Measurements from ENCODE around the gene COL25A1.

COL25A1 gene

DNA sequence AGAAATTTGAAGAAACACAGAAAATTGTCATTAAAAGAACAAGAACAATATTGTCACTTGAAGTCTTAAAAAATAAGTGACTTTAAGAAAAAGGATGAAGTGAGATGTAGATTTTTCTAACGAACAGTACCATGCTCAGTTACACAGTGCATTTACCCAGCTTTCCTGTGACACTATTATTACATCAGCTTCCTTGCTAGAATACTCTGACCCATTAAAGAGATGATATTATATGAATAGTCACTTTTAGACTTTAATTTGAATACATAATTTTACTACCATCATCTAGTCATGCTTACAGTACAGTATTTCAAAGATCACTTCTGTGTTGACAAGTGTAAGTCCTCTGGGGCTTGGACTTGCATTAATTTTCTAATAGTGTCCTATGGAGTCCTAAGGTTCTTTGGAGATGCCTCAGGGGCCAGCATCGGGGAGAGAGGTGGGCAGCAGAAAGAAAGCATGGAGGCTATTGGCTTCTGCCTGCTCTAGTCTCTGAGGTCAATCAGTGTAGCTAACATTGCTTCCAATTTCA, 10.7 kb downstream of the COL25A1 start:
- no peak for DNase-seq

DNA sequence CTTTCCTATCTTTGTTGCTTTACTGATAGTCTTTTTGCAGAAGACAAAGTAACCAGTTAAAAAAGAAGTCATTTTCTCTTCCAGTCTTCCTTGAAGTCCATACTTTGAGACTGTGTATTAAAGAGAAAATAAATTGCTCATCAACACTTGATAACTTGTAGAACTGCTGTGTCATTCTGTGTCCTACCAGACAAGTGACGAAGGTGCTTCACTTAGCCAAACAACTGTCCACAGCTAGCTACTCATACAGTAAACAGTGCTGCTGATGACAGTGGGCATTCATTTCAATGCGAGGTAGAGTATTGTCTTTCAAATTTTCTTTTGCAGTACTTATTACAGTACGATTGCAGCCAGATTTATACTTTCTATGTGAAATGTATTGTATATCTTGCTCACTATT, 11.5 kb downstream of the COL25A1 start:
- DNase-seq: no peak

DNA sequence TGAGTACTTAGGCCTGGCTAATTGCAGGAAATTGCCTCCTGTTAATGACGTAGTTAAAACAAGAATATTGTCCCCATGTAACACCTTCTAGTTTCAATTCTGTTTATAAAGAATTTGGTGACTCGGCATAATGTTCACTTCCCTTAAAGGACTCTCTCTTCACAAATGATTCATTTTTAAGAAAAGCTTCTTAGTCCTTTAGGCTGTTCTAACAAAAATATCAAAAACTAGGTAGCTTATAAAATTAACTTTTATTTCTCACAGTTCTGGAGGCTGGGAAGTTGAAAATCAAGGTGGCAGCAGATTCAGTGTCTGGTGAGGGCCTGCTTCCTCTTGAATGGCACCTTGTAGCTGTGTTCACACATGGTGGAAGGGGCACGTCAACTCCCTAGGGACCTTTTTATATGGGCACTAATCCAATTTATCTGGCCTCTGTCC, 23.8 kb downstream of the COL25A1 start:
- no peak for DNase-seq

DNA sequence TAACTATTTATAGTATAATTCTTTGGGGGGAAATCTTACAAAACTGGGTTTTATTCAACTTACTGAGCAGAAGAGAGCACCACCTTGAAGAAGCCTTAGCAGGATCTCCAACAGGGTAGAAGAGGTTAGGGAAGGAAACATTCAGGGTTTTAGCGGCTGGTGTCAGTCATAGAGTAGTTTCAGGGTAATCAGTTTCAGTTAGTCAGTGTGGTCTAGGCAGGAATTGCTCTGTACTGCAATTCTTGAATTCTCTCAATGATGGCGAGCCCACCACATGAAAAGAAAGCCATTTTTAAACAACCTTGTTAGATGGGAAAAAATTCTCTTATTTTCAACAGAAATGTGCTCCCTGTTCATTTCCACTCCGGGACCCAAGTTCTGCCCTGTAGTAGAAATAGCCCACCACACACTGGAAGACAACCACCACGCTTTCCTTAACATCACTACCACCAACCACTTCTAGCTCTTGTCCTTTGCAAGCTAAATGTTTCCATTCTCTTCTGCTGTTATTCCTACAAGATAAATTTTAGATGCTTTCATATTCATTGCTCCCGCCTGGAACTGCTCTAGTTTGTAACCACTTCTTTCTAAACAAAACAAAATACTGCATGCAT, 25.9 kb downstream of the COL25A1 start:
- no peak for DNase-seq

DNA sequence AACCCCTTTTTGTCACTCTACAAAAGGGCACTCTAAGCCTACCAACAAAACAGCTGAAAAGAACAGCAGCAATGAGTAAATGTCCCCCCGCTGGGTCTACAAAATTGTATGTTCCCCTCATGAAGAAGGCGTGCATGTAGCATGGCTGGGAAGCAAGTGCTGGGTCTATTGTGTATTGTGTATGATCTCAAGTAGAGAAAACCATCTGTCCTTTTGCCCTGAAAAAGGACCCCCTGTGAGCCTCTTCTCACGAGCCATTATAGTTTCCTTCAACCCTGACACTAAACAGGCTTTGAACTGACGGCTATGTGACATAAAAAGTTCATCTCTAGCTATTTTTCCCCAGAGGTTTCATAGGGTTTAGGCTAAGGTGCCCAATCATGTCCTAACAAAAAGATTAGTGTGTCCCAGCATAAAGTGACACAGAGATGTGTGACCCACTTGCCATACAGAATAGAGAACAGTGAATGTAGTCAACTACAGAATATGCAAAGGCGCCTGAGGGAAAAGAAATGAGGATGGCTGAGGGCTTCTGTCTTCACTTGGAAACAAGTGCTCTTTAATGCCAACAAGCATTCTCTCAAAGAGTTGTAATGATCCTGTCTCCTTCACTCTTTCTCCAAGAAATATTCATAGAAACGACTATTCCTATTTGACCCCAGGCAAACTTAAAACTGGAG, 27.3 kb downstream of the COL25A1 start:
- DNase-seq: no peak

DNA sequence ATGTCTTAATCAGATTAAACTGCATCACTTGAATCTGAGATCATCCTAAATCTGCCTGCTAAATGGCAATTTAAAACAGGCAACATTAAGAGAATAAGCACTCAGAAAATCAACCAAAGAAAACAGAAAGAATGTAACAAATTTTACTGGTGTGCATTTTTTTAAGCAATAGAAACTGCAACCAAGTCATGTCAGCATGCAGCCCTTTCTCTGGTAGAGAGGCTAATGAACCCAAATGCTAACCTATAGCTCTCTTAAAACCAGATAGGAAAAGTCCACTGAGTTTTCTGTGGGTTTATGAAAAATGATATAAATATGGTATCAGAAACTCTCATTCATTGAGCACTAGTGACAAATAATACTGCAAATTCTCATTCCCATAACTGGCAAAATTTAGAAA, 35.6 kb downstream of the COL25A1 start:
- no peak for DNase-seq

DNA sequence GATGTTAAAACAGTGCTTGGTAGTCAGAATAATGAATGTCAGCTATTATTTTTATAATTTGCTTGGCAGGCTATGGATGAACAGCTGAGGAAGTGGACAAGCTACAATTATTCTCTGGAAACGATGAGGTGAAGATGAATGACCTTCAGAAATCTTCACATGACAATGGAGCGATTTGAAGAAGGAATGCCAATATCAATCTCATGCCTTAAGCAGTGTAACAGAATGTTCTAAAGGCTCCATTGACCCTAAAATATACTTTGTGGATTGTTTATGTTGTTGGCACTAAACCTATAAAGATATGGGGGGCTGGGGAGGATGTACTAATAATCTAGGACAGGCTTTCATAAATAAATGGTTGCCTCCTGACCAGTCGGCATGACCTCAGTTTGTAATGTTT, 36.2 kb downstream of the COL25A1 start:
- DNase-seq: no peak

DNA sequence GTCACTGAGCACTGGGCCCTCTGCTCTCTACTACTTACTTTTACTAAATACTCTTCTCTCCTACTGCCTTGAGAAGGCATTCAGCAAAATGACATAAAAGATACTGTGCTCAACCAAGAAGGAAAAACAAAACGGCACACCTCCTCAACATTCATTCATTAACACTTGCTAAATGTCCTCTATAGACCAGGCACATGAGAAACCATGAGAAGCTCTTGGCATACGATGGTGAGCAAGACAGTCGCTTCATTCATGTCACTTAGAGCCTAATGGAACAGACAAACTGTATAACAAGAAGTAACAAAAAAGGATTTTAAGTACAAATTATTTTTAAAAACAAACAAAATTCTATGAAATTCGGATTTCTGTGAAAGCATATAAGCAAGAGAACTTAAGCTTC, 38.7 kb downstream of the COL25A1 start:
- no peak for DNase-seq

DNA sequence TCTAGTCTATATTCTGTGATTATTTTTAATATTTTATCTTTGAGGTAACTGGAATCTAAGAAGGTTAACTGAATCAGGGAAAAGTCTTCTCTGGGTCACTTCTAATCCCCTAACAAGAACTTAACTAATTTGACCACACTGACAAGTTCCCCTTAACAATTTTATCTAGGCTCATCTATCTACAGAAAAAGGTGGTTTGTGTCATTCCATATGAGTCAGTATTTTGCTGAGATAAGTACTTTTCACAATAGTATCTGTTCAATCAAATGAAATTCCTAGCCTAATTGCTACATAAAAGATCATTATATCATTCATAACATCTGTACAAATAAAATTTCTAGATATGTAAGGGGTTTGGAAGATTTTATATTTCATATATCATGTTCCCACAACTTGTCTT, 45.6 kb downstream of the COL25A1 start:
- no peak for DNase-seq

DNA sequence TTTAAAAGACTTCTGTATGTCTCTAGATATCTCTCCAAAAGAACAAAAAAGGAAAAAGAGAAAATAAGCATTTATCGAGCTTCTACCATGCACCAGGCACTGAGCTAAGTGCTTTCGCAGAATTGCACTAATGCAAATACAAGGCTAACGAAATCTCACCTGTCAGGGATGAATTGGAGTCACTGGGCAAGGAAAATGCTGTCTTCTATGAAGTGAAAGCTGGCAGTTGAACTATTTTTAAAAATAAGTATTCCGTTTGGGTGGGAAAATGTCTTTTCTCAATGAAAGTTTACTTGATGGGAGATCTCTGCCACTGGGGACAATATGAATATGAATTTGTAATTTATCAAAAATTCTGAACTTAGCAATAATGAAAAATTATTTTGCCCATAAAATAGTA, 47.6 kb downstream of the COL25A1 start:
- DNase-seq: no peak

DNA sequence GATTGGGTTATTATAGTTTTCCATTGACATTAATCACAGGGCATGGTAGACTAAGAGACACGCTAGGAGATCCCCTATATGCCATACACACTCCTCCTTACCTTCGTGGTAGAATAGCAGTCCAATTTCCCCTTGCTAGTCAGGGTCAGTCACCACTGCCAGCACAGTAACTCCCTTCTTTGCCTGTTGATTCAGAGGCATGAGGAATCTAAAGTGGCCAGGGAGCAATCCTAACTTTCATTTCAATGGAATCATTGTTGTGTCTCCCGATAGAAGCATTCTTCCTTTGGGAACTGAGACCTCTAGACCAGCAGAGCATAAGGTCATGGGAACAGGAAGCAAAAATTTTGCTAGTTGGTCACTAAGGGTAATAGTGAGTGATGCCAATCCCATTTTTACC, 51.1 kb downstream of the COL25A1 start:
- no peak for DNase-seq

DNA sequence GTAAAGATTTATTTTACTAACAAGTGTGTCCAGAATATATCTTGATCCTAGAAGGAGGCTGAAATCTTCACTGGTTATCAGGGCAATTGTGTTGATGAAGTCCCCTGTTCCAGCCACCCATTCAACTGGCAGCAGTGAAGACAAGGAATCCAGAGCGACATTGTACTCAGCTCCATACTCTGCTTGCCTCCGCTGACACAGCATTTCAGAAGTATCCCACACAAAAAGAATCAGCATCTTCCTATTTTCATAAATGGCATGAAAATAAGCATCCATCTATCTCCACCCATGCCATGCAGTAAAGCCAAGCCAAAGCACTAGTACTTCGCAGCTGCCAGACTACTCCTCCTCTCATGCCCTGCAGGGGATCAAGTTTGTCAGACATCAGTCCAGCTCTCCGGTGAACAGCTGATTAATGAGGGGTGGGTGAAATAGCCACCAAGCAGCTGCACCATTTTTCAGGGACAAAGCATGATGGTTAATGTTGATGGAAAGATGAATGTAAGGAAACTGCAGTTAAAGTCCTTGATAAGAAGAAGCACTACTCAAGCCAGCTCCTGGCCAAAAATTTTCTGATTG, 54.0 kb downstream of the COL25A1 start:
- no peak for DNase-seq

DNA sequence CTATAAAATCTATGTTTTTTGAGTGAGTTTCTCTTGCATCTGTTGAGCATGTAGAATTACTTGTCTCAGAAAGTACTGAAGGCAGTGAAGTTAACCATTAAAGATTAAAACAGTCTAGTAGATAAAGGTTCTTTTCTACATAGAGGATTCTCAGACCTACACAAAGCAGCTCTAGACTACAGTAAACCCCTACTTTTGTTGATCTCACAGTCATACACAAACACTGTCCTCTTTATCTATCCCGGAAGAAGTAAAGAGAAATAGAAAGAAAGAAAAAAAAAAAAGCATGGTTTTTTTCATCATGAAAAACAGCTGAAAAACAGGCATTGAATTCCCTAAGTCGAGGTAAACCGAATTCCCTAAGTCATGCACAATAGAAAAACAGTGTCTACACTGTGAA, 58.6 kb downstream of the COL25A1 start:
- no peak for DNase-seq

DNA sequence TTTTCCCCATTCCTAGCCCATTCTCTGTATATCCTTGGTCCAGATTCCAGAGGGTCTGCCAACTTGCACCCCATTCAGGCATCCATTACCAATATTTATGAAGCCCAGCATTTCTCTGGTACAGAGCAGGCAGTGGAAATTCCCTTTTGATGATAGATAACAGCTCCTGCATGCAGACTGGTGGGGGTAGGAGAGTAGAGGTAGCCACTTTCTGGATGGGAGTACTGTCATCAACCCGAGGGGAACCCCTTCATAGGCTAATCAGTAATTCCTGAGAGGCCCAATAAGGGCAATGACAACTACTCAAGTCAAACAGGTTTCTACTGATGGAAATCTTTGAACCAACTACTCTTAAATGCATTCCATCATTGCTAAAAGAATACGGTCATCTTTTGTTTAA, 63.7 kb downstream of the COL25A1 start:
- no peak for DNase-seq

DNA sequence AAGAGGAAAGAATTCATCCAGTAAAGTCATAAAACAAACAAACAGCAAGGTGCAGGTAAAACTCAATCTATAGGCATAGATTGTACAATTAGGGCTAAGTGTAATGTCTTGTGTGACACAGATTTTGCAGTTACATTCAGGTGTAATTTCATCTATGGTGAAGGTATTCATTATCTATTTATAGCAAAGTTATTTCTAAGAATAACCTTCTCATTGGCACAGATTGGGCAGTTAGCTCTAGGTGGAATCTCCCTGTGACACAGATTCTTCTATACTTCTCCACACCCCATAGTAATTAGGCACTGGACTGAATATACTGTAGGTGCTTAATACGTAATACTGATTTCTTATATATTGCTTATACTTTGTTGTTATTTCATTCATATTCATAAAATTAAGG, 66.8 kb downstream of the COL25A1 start:
- no peak for DNase-seq

DNA sequence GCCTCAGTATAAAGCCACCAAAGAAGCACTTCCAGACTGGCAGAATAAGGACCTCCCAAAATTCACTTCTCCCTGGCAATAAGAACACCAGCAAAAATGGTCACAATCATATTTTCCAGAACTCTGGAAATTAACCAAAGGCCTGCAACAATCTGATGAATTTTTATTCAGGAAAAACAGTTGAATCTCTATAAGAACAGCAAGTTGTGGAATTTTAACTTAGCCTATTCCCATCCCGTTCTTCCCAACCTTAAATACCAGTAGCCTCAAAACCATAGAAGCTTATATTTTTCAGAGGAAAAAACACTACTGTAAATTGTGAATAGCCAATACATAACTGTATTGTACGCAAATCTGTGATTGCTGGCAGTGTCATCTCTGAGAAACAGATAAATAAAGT, 67.9 kb downstream of the COL25A1 start:
- DNase-seq: no peak

DNA sequence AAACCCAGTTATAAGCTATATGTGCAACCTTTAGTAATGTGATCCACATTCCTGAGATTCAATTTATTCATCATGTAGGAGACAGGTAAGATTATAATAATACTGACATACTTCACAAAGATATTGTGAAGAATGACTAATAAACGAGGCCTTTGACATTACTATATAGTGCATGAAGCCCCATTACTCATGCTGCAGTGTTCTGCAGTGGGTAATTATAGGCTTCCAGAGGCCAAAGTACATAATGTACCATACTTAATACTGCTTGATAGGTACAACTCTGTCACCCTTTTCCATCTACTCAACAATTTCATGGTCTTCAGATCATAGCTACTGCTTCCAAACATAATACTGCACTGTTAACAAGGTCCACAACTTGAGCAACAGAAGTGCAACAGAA, 68.9 kb downstream of the COL25A1 start:
- DNase-seq: no peak

DNA sequence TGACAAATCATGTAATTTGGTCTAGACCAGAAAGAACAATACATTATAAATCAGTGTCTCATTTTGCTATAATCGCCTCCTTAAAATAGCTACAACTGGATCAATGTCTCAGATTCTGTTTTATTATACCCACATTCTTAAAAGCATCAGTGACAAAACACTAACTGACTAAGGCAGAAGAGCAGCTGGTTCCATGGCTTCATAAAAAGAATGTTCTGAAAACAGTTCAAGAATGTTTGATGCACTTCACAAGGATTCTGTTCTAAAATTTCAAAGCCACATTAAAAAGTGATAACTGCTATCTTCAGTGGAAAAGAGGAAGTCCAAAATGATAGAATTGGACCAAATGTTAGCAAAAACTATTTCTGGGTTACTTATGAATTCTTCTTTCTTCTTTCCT, 69.8 kb downstream of the COL25A1 start:
- no peak for DNase-seq

DNA sequence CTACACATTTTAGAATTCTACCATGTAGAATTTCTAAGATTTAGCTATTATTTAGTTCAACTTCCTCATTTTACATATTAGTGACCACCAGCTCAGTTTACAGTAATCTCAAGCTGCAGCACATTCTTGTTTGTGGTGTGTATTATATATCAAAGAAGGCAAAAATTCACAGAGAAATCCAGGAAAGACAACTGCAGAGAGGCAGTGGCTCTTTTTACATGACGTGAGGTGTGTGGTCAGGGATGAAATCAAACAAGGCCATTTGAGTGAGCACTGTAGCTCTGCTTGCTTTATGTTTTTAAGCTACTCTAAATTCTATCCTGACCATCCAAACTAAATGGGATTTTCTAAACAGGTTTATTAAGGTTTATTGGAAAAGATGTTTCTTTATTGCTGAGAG, 71.1 kb downstream of the COL25A1 start:
- DNase-seq: no peak

DNA sequence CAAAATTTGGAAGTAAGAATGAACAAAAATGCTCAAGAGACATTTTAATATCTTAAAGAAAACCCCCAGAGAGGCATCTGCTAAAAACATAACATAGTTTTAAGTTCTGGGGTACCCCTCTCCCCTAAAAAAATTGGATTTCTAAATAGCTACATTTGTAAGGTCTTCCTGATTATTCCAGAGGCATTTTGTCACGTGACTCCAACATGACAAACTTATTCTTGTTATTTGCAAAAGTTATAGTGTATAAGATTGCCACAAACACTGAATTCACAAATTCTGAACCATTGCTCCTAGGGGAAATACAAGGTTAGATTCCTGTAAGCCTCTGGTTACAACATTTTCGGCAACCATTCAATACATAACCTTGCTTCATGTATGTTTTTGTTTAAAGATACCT, 73.4 kb downstream of the COL25A1 start:
- no peak for DNase-seq

DNA sequence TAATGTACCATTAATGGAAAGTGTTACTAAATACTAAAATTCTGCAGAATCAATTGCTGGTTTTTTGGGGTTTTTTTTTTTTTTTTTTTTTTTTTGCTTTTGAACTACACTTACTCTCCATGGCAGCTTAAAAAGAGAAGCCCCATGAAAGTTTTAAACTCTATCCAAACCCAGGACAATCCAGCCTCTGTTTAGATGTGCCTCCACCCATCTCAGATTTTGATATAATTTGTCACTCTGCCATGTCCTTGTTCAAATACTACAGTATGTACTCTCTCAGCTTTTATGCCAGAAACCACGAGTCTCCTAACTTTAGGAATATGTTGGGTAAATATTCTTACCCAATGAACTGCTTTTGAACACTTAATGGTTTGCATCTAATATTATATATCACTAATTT, 84.2 kb downstream of the COL25A1 start:
- DNase-seq: no peak

DNA sequence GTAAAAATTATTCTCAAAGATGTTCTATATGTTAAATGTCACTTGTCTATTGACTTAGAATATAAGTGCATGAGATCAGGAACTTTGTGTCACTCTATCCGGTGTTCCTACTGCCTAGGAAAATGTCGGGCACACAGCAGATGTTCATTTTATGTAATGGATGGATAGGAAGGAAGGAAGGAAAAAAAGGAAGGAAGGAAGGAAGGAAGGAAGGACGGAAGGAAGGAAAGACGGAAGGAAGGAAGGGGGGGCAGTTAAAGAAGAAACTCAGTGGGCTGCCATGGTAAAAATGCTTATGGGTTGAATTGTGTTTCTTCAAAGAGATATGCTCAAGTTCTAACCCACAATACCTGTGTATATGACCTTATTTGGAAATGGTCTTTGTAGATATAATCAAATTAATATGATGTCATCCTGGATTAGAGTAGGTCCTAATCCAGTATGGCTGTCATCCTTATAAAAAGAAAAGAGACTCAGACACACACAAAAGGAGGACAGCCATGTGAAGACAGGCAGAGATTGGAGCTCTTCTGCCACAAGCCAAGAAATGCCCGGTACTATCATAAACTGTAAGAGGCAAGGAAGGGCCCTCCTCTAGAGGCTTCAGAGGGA, 86.3 kb downstream of the COL25A1 start:
- no peak for DNase-seq

DNA sequence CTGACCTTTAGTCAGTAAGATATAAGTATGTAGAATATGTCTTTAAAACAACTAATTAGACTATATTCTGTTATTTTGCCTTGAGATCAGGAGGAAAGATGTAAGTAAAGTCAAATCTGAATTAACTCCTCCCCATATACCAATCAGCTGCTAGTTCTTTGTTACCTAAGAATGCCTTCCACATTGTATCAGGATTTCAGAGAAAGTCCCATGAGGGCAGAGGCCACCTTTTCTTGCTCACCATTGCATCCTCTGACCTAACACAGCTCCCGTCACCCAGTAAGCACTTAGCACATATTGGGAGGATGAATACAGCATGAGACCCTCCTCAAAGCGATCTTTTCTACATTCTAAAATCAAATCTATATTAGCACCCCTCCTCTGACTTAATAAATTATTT, 87.0 kb downstream of the COL25A1 start:
- DNase-seq: no peak
